K562 (cell line): Measurements from ENCODE around the gene C14orf39.
"Not testable (repeated sequence)": the region's sequence is repeated elsewhere in the genome, so short reads cannot be mapped to it uniquely, and the experiment has no call there.

Experiments used
- ARID3A ChIP-seq: IDR thresholded peaks from 2 replicates; pipeline ENCODE4 v1.6.1; 2012; ENCODE audit warnings: low read depth, low read length, improper control_type of control experiment, borderline replicate concordance
- CEBPB ChIP-seq: fragments of 450-650 bp; IDR thresholded peaks from 2 replicates; pipeline ENCODE4 v1.6.1; 2016; ENCODE audit warnings: missing genetic modification characterization, missing compliant biosample characterization
- CHD2 ChIP-seq: IDR thresholded peaks from 2 replicates; pipeline ENCODE4 v1.6.1; 2011; ENCODE audit warnings: low read depth, low read length
- GATAD2B ChIP-seq: fragments of 450-650 bp; IDR thresholded peaks from 2 replicates; pipeline ENCODE4 v1.6.1; 2017; ENCODE audit warnings: mild to moderate bottlenecking, borderline replicate concordance
- JUND ChIP-seq, 2 experiments: IDR thresholded peaks; 2 replicates in 1 of 2; 3 replicates in 1 of 2; pipeline ENCODE4 v1.6.1; 2011; ENCODE audit warnings: borderline replicate concordance in 2 of 2, low read depth in 2 of 2, low read length in 2 of 2, improper control_type of control experiment in 1 of 2, missing biosample characterization in 1 of 2, missing genetic modification characterization in 1 of 2, missing genetic modification reagents in 1 of 2
- MYC ChIP-seq, 2 experiments: fragments of 250-450 bp in 1 of 2; sonication (Bioruptor Pico) in 1 of 2; IDR thresholded peaks; 2 replicates each; pipeline versions ENCODE4 v1.5.1 to v1.6.1; 2012 to 2021; ENCODE audit warnings: low read depth in 2 of 2, borderline replicate concordance in 1 of 2, improper control_type of control experiment in 1 of 2, low read length in 1 of 2, mild to moderate bottlenecking in 1 of 2, moderate library complexity in 1 of 2
- POLR2A ChIP-seq: fragments of 450-650 bp; conservative IDR thresholded peaks from 2 replicates; pipeline ENCODE4 v1.6.1; 2016
- PRDM10 ChIP-seq: fragments of 450-650 bp; IDR thresholded peaks from 2 replicates; pipeline ENCODE4 v1.6.1; 2018; ENCODE audit not compliant: partially characterized antibody
- PYGO2 ChIP-seq: fragments of 450-650 bp; IDR thresholded peaks from 2 replicates; pipeline ENCODE4 v1.6.1; 2016; ENCODE audit warnings: mild to moderate bottlenecking, missing genetic modification characterization, moderate library complexity, missing compliant biosample characterization
- ZNF449 ChIP-seq: fragments of 250-450 bp; sonication (Bioruptor Pico); IDR thresholded peaks from 2 replicates; pipeline ENCODE4 v1.8.0; 2022; ENCODE audit warnings: moderate library complexity, mild to moderate bottlenecking, inconsistent platforms
- TF ChIP-seq, protein P1 (sequence below), 3 experiments: IDR thresholded peaks in 2 of 3; conservative IDR thresholded peaks in 1 of 3; 2 replicates each; pipeline ENCODE4 v1.5.1; 2011 to 2012; ENCODE audit warnings: low read length in 3 of 3, mild to moderate bottlenecking in 3 of 3, control low read depth in 2 of 3, improper control_type of control experiment in 1 of 3, inconsistent platforms in 1 of 3, low read depth in 1 of 3, mixed read lengths in 1 of 3, moderate library complexity in 1 of 3; ENCODE audit not compliant: insufficient read depth in 2 of 3

GRCh38 chr14:60397550-60397949, 88.3 kb downstream of the C14orf39 start:
- TF ChIP-seq POLR2A; ARID3A; JUND (IDR thresholded peaks at IDR 0.05; ENCODE audit: borderline replicate concordance, low read depth, low read length); JUND (tag; IDR thresholded peaks at IDR 0.05; ENCODE audit: borderline replicate concordance, low read depth, low read length); CHD2; CEBPB (tag); PRDM10; PYGO2 (tag); GATAD2B; ZNF449 (CRISPR knock-in tag); MYC (IDR thresholded peaks at IDR 0.05; ENCODE audit: low read depth, low read length); MYC (CRISPR knock-in tag; IDR thresholded peaks at IDR 0.05; ENCODE audit: borderline replicate concordance, low read depth): not testable (repeated sequence)
- TF ChIP-seq, protein P1, sequence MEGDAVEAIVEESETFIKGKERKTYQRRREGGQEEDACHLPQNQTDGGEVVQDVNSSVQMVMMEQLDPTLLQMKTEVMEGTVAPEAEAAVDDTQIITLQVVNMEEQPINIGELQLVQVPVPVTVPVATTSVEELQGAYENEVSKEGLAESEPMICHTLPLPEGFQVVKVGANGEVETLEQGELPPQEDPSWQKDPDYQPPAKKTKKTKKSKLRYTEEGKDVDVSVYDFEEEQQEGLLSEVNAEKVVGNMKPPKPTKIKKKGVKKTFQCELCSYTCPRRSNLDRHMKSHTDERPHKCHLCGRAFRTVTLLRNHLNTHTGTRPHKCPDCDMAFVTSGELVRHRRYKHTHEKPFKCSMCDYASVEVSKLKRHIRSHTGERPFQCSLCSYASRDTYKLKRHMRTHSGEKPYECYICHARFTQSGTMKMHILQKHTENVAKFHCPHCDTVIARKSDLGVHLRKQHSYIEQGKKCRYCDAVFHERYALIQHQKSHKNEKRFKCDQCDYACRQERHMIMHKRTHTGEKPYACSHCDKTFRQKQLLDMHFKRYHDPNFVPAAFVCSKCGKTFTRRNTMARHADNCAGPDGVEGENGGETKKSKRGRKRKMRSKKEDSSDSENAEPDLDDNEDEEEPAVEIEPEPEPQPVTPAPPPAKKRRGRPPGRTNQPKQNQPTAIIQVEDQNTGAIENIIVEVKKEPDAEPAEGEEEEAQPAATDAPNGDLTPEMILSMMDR (IDR thresholded peaks at IDR 0.05 in 2 of 3, conservative IDR thresholded peaks at IDR 0.05 in 1 of 3; ENCODE audit: insufficient read depth in 2 of 3, low read depth in 1 of 3, low read length in 3 of 3) = not testable (repeated sequence)
